SJSA1 (cell line): ENCODE measurements around the gene MSANTD1. TPM values are rescaled to one million over a fixed set of nuclear protein-coding genes. Genes with fewer than 3 reads are reported as not detected.

Experiments
- DNase-seq, 2 experiments: peaks; one replicate each; pipeline ENCODE4 v3.0.0-alpha.2; 2015 to 2020; ENCODE audit warnings: low spot score in 2 of 2, low read depth in 1 of 2
- H3K27ac ChIP-seq: fragments of 250-450 bp; sonication (Bioruptor Pico); 2 replicates; pipeline ENCODE4 v1.5.1; 2020; ENCODE audit warnings: mild to moderate bottlenecking, moderate library complexity
- H3K27me3 ChIP-seq: fragments of 250-450 bp; sonication (Bioruptor Pico); replicated peaks from 2 replicates; pipeline ENCODE4 v1.5.1; 2020; ENCODE audit warnings: mild to moderate bottlenecking, moderate library complexity
- H3K36me3 ChIP-seq: fragments of 250-450 bp; sonication (Bioruptor Pico); 2 replicates; pipeline ENCODE4 v1.5.1; 2020; ENCODE audit warnings: mild to moderate bottlenecking
- H3K4me1 ChIP-seq: fragments of 250-450 bp; sonication (Bioruptor Pico); replicated peaks from 2 replicates; pipeline ENCODE4 v1.6.1; 2021; ENCODE audit warnings: mild to moderate bottlenecking
- H3K4me3 ChIP-seq: fragments of 250-450 bp; sonication (Bioruptor Pico); 2 replicates; pipeline ENCODE4 v1.5.1; 2020; ENCODE audit warnings: mild to moderate bottlenecking
- H3K9me3 ChIP-seq: fragments of 250-450 bp; sonication (Bioruptor Pico); replicated peaks from 2 replicates; pipeline ENCODE4 v1.5.1; 2020; ENCODE audit warnings: mild to moderate bottlenecking
- total RNA-seq: library from RNA; depleted of rRNA; stranded (reverse); fragments of >200 nt; shearing (Covaris generic); gene quantifications from 2 replicates; pipeline ENCODE4 v1.2.3, GENCODE V29; 2014; rRNA removed

The MSANTD1 gene
- total RNA-seq, 1 experiment from 2014 or later, result 0.21 TPM

- Histone ChIP-seq H3K27ac (peak overlapping the region; percentile 65), H3K9me3 (no peaks in the 10 kb centered on the region), H3K27me3 (no peaks in the 10 kb centered on the region), H3K4me3 (no peak overlapping the region), H3K4me1 (peaks cover 44% of the 10 kb centered on the region), H3K36me3 (no peaks in the 10 kb centered on the region)
- no peak for DNase-seq
Measured at GRCh38 chr4:3302786-3303564, 54.0 kb downstream of the MSANTD1 start.

- Histone ChIP-seq H3K9me3 (no peaks in the 10 kb centered on the region), H3K4me1 (peaks cover 44% of the 10 kb centered on the region), H3K4me3 (no peak overlapping the region), H3K27me3 (no peaks in the 10 kb centered on the region), H3K36me3 (no peaks in the 10 kb centered on the region), H3K27ac (no peak overlapping the region)
- no peak for DNase-seq
Measured at GRCh38 chr4:3303565-3303824, 54.5 kb downstream of the MSANTD1 start.

- H3K4me1 ChIP-seq, result peaks cover 44% of the 10 kb centered on the region
- no peak overlapping the region for H3K4me3 ChIP-seq
- H3K36me3 ChIP-seq, result no peaks in the 10 kb centered on the region
- H3K9me3 ChIP-seq, result no peaks in the 10 kb centered on the region
- H3K27ac ChIP-seq, result no peak overlapping the region
- no peaks in the 10 kb centered on the region for H3K27me3 ChIP-seq
- no peak for DNase-seq
Measured at GRCh38 chr4:3303923-3304710, 55.2 kb downstream of the MSANTD1 start.

GRCh38 chr4:3304831-3305609, 56.1 kb downstream of the MSANTD1 start:
- Histone ChIP-seq H3K36me3 (no peaks in the 10 kb centered on the region), H3K27me3 (no peaks in the 10 kb centered on the region), H3K9me3 (no peaks in the 10 kb centered on the region), H3K4me3 (no peak overlapping the region), H3K4me1 (peaks cover 44% of the 10 kb centered on the region), H3K27ac (peak overlapping the region; percentile 71)
- no peak for DNase-seq

GRCh38 chr4:3305610-3306371, 56.8 kb downstream of the MSANTD1 start:
- H3K36me3 ChIP-seq, result no peaks in the 10 kb centered on the region
- peak in 1 of 2 experiments; percentile 38 for DNase-seq
- no peak overlapping the region for H3K4me3 ChIP-seq
- peaks cover 44% of the 10 kb centered on the region for H3K4me1 ChIP-seq
- peak overlapping the region; percentile 71 for H3K27ac ChIP-seq
- no peaks in the 10 kb centered on the region for H3K27me3 ChIP-seq
- no peaks in the 10 kb centered on the region for H3K9me3 ChIP-seq

Other genes with a start within 250 kb of the MSANTD1 start
- not detected in 2 replicates for gene HTT-AS, start 174.6 kb upstream of the MSANTD1 start, total RNA-seq
- gene HTT, start 174.5 kb upstream of the MSANTD1 start, total RNA-seq, result 7.2 and 12.6 TPM in 2 replicates
- gene RGS12, start 43.9 kb downstream of the MSANTD1 start, total RNA-seq, result 48.5 and 79.6 TPM in 2 replicates
- gene HGFAC, start 192.8 kb downstream of the MSANTD1 start, total RNA-seq, result 0.42 TPM in 1 of 2 replicates, not detected in the other
- 0.05 TPM in 1 of 2 replicates, not detected in the other for gene DOK7, start 214.1 kb downstream of the MSANTD1 start, total RNA-seq